HL-60/S4 treated with retinoic acid at 250 ng/mL for 4 days and 3 days (cell line): ENCODE results near the gene RUVBL1.

Experiments
- in situ Hi-C: fragments of 300-500 bp; cut with MboI; formaldehyde crosslinking; loops from 2 replicates; pipeline ENCODE4 v1.7.0; 2022; ENCODE audit warnings: low sequenced_read_pairs

RUVBL1 gene

DNA sequence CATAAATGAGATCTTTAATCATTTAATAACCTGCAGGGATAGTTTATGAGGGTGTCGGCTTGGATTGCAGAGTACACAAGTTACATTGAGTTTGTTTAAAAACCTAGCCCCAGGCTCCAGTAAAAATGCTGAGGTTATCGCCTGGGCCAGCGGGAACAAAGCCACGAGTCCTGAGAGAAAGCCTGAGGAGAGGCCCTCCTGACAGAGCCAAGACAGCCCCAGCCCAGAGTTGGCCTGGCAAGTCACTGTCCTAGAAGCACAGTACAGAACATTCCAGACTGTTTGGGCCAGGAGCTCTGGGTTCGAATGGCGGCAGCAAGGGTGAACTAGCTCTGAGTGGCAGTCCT, 39.0 kb downstream of the RUVBL1 start:
- in situ Hi-C loops, result loop anchor here (25.0 kb wide), 1 partner anchor 528 kb away; no protein-coding TSS in a partner anchor

DNA sequence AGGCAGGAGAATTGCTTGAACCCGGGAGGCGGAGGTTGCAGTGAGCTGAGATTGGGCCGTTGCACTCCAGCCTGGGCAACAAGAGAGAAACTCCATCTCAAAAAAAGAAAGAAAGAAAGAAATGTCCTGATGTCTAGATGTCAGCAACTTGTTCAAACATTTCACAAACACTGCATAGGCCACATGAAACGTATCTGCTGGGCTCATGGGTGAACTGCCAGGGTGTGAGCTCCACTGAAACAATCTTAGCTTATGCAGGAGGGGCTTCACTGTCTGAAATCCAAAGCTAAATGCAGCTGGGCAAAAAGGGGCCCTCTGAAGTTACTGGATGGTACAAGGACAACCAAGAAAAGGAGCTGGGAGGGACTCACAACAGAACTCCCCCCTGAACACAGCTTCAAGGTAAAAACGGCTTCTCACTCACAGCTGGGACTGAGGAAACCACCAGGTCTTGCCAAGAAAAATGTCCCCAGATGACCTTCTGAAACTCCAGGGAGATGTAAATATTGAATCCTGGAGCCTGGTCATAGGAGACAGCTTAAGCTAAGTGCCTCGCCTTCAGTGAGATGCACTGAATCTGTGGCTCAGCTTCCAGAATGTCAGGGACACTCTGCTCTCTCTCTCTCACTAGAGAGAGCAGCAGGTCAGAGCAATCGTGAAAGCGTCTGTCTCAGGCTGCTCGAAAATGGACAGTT, 39.5 kb downstream of the RUVBL1 start:
- in situ Hi-C loops, result loop anchor here (25.0 kb wide), 1 partner anchor 528 kb away; no protein-coding TSS in a partner anchor

DNA sequence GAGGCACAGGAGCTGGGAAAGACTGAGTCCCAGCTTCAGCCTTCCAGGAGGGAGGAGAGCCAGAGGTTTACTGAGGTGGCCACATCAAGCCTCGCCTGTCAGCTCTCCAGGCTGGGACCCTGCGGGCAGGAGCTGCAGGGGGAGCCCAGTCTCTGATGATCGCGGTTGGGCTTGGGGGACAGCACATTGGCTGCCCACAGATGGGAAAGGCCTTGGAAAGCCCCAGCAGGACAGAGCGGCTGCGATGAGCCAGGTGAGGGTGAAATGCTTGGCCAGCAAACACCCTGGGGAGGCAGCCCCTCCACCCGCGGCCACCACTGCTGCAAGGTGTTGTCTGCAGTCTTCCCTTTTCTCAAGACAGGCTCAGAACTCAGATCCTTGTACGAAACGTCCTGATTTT, 40.2 kb downstream of the RUVBL1 start:
- in situ Hi-C loops, result loop anchor here (25.0 kb wide), 1 partner anchor 529 kb away; no protein-coding TSS in a partner anchor

DNA sequence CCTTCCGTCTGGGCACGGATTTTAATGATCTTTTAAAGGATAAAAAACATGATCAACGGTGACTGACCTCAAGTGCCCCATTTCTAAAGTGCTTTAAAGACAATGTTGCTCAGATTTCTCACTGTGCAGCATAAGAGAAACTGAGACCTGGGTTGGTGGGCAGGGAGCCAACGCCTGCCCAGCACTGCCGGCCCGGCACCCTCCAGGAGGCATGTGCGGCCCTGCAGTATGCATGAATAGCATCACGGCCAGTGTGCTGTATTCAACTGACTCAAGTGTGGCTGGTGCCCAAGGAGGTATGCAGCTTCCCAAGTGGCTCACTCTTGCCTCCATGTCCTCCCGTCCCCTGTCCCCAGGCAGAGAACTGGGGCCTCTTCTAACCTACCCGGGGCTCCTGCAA, 41.1 kb downstream of the RUVBL1 start:
- in situ Hi-C loops, result loop anchor here (25.0 kb wide), 1 partner anchor 530 kb away; no protein-coding TSS in a partner anchor

DNA sequence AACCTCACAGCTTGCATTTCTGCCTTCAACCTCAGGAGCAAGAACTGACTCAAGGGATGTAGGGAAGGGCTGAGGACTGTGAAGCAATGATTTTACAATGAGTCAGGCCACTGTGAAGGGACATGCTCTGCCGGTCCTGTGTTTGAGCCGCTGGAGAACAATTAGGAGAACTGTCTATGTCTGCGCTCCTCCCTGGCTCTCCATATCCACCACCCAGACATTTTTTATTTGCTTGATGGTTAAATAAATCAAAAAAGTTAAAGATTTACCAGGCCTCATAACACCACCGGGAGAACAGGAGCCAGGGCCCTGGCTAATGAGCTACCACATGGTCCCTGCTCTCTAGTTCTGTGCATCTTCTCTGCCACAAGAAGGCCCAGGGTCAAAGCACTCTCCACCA, 41.8 kb downstream of the RUVBL1 start:
- in situ Hi-C loops, result loop anchor here (25.0 kb wide), 1 partner anchor 530 kb away; no protein-coding TSS in a partner anchor

DNA sequence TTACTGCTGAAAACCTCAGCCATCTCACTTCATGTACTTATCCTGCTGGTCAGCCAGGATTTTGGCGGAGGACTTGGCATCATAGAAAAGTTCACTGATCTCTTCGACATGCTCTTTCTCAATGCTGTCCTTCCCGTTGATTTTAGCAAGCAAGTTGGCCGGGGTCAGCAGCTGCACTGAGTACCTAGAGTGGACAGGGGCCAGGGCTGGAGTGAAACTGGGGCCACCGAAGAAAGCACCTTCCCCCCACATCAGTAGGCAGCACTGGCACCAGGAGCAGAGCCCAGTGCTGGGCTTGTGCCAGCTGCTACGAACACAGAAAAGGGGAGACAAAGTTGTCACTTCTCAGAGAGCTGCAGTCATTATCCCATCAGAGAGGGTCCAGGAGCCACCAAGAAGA, 42.4 kb downstream of the RUVBL1 start:
- in situ Hi-C loops, result loop anchor here (25.0 kb wide), 1 partner anchor 531 kb away; no protein-coding TSS in a partner anchor

DNA sequence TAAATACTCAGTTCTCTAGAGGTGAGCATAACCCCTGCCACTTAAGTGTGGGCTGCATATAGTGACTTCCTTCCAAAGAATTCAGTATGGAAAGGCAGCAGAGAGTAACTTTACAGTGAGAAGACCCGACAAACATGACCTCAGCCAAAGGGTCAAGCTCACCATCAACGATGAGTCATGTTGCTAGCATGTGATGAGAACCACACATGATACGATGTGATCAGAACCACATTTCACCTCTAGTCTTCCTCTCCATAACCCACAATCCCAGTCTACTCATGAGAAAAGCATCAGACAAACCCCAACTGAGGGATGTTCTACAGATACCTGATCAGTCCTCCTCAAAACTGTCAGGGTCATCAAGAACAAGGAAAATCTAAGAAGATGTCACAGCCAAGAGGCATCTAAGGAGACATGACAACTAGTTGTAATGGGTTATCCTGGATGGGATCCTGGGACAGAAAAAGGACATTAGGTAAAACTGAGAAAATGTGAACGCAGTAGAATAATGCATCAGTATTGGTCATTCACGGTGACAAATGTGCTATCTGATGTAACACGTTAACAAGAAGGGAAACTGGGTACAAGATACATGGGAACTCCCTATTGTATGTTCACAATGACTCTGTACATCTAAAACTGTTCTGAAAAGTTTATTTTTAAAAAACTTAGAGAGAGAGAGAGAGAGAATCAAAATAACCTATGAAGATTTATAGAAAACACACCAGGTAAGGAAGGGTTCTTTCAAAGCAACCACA, 43.1 kb downstream of the RUVBL1 start:
- in situ Hi-C loops, result loop anchor here (25.0 kb wide), 1 partner anchor 532 kb away; no protein-coding TSS in a partner anchor

DNA sequence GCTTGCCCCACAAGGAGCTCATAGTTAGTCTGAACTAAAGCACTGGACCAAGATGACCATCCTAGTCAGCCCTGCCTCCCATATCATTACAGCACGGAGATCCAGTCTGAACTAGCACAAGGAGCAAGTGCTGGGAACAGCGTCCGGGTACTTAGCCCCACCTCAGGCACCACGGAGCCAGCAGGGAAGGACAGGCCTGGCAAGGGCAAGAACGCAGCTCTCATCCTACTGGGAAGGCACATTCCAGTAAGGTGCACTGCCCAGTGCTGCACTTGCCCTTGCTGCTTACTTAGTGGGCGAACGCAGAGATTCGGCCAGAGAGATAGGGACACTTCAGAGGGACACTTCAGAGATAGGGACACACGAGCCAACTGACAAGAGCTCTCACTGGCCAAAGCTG, 43.8 kb downstream of the RUVBL1 start:
- in situ Hi-C loops, result loop anchor here (25.0 kb wide), 1 partner anchor 532 kb away; no protein-coding TSS in a partner anchor

DNA sequence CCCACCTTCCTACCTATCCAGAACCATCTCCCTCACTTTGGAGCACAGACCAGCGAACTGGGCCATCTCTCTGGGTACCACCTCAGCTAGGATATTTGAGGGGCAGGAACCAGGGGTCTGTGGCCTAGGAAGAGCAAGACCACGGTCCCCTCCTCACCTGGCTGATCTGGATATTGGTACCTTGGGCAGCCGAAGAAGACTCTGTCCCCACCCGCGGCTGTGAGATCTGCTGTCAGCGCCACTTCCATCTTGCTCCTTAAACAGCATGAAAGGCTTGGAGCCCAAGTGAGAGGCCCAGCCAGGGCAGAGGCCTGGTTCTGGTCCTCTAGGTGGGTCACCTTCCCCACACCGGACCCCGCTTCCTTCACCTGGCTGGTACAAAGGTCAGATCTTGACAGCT, 44.7 kb downstream of the RUVBL1 start:
- in situ Hi-C loops, result loop anchor here (25.0 kb wide), 1 partner anchor 533 kb away; no protein-coding TSS in a partner anchor

DNA sequence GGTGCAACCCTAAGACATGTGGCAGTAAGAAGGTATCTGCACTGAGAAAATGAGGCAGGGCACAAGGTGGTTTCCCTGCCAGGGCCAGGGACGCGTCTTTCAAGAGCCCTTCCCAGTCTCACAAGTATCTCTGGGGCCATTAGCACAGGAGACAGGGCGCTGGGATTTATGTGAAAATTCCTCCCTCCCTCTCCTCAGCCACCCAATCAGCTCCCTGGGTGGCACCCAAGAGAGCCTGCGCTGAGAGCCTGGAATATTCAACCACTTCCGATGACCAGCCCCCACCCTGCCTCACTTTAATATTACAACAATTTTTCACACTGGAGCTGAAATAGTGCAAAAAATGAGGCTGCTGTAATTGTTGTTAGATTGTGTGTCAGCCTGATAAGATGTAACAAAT, 45.3 kb downstream of the RUVBL1 start:
- in situ Hi-C loops, result loop anchor here (25.0 kb wide), 1 partner anchor 534 kb away; no protein-coding TSS in a partner anchor

DNA sequence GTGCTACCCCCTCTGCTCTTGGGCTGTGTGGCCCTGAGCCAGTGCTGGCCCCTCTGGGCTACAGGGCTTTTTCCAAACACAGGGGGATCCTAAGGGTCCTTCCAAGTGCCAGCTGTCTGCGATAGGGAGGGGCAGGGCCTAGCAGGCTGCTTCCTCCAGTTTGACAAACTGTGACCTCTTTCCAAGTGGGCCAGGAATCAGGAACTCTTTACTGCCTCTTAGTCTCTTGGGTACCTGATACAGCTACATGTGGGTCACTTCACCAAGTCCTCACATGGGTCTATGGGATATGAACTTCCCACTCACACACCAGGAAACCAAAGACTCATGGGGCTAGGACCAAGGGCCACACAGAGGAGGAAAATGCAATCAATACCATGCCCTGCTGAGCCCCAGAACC, 45.9 kb downstream of the RUVBL1 start:
- in situ Hi-C loops, result loop anchor here (25.0 kb wide), 1 partner anchor 535 kb away; no protein-coding TSS in a partner anchor

DNA sequence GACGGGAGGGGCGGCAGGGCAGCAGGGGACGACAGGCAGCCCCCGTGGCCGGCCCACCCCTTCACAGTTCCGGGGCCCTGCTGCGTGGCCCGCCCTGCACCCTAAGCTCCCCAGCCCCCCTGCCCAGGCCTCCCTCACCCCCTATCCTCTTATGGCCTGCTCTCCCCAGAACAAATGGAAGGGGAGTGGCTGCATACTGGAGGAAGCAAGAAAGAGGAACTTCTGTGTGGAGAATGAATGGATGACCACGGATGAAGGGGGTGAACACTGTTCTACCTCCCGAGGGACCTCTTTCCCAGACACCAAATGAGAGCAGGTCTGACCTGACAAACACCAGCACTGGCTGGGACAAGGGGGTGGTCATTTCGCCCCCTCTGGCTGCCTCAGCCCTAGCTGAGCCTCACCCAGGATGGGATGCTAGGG, 46.4 kb downstream of the RUVBL1 start:
- in situ Hi-C loops, result loop anchor here (25.0 kb wide), 1 partner anchor 535 kb away; no protein-coding TSS in a partner anchor

DNA sequence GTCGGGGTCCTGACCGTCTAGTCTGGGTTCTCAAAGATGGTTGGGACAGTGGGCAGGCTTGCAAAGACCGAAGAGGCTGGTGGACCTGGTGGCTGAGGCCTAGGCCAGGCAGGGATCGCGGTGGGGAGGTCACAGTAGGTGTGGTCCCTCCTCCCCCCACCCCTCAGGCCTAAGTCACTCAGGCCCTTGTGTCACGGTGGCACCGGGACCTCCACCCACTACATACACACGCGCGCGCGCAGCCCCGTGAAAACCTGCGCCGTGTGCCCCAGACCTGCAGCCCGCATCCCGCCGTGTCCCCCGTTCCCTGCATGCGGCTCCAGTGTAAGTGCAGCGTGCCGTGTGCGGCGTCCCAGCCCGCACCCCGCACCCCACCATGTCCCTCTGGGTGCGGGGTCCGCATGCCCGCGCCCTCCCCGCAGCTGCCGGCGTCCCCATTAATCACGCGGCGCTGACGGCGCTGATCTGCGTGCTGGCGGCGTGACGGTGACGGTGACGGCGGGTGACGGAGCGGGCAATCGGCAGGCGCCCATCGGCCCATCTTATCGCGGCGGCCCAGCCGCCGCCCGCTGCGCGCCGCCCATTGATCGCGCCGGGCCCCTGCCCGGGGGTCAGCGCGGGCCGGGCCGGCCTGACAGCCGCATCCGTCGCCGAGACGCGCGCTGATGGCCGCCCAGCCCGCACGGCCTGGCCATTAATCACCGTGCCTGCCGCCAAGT, 47.0 kb downstream of the RUVBL1 start:
- in situ Hi-C loops, result loop anchor here (25.0 kb wide), 1 partner anchor 536 kb away; no protein-coding TSS in a partner anchor

DNA sequence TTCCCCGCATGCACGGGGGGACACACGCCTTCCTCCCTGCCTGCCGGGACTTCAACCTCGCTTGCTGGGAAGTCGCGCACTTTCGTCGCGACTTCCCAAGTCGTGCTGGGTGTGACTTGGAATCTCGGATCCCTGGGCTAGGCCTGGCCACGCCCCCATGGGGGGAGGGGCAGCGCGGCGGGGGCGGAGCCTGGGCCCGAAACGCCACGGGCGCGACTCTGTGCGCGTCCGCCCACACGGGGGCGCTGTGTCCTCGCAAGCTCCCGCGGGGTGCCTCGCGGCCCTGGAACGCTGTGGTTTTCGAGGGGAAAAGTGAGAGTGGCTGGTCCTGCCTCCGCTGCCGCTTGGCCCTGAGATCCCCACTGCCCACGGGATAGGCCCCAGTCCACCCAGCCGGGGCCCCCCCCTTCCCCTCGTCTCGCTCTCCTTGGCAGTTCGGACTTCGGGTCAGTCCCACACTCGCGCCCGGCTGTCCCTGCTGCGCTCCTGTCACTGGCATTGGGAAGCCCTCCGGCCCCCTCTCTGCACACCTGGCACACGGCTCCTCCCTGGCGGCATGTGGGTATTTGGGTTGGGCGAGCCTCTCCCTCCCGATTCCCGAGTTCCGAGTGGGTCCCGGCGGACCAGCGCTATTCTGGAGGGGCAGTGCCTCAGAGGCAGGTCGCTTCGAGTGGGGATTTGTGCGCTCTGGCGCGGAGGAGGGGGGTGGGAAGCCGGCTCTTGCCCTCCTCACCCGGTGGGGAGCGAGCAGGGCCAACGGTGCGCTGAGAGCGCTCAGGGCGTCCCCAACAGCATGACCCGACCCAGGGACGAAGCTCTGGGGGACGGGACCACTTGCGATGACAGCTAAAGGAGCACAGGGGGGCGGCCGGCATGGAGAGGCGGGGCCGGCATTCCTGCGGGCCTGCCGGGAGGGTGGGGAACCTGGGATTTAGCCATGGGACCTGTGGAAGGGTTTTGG, 47.8 kb downstream of the RUVBL1 start:
- in situ Hi-C loops, result loop anchor here (25.0 kb wide), 1 partner anchor 536 kb away; no protein-coding TSS in a partner anchor

DNA sequence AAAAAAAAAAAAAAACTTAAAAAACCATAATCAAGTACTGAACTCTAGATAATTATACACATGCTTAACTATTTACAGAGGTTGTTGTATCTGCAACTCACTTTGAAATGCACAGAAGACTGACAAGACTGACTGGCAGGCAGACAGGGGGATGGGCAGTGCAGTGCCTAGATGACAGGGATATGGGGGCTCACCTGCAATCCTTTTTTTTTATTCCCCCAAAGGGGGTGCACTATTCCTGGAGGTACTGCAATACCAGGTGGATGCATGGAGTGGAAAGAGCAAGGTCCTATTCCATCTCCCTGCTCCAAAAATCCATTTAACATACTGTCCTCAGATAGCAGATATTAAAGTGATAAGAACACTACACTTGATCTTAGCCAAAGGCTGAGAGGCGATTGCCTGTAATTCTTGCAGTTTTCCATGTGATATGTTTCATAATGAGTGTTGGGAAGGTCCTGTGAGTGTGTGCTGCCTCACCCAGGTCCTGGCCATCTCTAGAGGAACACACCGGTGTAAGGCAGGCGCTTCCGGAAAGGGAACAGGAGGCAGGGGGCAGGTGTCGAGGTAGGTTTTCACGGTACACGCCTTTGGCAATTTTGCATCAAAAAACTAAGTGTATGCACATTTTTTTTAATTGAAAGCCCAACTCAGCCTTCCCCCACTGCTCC, 48.6 kb downstream of the RUVBL1 start:
- in situ Hi-C loops, result loop anchor here (25.0 kb wide), 1 partner anchor 537 kb away; no protein-coding TSS in a partner anchor

DNA sequence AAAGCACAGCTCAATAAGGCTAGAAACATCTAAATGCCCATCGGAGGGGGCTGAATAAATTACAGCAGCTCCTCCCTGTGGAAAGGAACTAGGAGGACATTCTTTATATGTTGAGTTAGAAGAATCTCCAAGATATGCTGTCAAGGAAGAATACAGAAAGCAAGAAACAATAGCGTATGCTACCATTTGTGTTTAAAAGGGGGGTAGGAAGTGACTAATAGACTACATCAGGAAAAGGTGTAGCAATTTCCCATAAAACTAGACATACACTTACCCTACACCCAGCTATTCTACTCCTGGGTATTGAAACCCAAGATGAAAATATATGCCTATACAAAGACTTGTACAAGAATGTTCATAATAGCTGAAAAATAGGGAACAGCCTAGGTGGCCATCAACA, 49.8 kb downstream of the RUVBL1 start:
- in situ Hi-C loops, result no loop called here

DNA sequence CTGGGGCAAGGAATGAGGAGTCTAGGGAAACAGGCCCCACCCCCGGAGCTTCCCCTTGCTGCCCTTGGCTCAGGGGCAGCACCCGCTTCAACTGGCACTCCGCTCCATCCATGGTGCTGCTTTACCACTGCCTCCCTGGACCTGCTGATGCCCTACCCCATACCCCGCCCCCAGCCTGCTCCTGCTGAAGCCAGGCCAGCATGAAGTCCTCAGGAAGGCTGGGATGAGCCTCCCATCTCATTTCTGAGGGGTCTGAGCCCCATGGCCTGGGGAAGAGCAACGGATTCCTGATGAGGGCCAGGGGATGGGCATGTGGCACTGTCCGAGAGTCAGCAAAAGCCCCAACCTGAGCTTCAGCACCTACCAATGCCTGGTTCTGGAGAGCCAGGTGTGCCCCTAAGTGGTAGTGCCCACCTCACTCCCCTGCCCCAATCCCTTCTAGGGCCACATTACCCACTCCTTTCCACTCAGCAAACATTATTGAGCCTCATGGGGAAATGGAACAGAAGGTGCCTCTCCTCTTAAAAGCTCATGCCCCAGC, 50.4 kb downstream of the RUVBL1 start:
- in situ Hi-C loops, result no loop called here

DNA sequence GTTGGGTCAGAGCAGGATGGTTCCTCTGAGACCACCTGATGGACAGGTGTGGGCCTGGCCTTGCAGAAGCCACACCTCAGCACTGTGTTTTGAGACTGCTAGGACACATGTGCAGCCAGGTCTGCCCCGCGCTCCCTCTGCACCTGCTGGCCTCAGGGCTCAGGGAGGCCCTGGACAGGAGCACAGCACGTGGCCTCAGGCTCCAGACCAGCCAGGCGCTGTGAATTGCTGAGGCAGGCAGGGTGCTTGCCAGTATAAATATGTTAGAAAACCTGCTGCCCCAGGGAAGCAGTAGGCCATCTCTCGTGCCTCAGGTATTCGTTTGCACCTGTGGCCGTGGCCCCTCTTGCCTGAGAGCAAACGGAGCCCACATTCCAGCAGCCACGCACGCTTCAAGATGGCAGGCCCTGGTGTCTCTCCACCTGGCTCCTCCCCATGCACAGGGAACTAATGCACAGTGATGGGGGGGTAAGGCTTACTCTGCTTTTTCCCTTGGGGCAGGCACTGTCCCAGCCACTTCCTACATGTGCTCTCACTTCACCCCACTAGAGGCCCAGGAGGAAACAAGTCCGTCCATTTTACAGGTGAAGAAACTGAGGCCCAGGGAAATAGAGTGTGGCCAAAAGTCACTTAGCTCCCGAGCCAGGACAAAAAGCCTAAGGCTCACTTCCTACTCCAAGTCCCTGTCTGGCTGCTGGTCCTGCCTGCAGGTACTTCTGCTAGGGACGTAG, 51.0 kb downstream of the RUVBL1 start:
- in situ Hi-C loops, result no loop called here
